Prostate gland (tissue), 2 donors: Measurements from ENCODE around the gene RAB11FIP5.

Experiments used
- CTCF ChIP-seq, 4 experiments: fragments of 200-600 bp in 2 of 4; fragments of 450-650 bp in 2 of 4; sonication (generic) in 2 of 4; IDR thresholded peaks; 1 replicate in 3 of 4; 2 replicates in 1 of 4; pipeline ENCODE4 v1.5.1; 2016 to 2019; ENCODE audit warnings: antibody characterized with exemption in 4 of 4, mild to moderate bottlenecking in 2 of 4, moderate library complexity in 2 of 4
- POLR2A ChIP-seq: fragments of 450-650 bp; IDR thresholded peaks from one replicate; pipeline ENCODE4 v1.6.1; 2016; ENCODE audit warnings: antibody characterized with exemption, mild to moderate bottlenecking
- POLR2AphosphoS5 ChIP-seq: sonication (generic); formaldehyde crosslinking; IDR thresholded peaks from one replicate; pipeline ENCODE4 v1.6.1; 2017; ENCODE audit warnings: antibody characterized with exemption

DNA sequence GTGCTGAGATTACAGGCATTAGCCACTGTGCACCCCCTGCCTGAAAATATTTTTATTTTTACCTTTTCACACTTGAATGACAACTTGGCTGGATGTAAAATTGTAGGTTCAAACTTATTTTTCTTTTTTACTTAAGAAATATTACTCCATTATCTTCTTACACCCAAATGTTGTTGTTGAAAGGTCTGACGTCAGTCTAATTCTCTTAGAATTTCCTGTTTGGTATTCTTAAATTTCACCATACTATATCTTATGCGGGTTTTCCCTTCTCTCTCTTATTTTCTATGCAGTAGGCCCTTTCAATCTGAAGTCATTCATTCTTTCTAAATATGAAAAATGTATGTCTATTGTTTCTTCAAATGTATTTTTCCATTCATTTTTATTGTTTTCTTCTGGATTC lies 29.1 kb upstream of the RAB11FIP5 start:
- no peak for TF ChIP-seq CTCF (IDR thresholded peaks at IDR 0.05)
- no peak for TF ChIP-seq POLR2A
- TF ChIP-seq POLR2AphosphoS5 = no peak
